Right renal cortex interstitium (tissue), 3 donors: ENCODE results near the gene ZSCAN22. TPM values are rescaled to one million over a fixed set of nuclear protein-coding genes. Genes with fewer than 3 reads are reported as not detected.

Experiments used
- polyA plus RNA-seq, 3 donors: library from polyadenylated mRNA; unstranded; fragments of 120-200 nt; gene quantifications; one replicate each; pipeline ENCODE4 v1.2.1, GENCODE V29; 2013; ENCODE audit not compliant: insufficient read length in 3 of 3

The ZSCAN22 gene
- polyA plus RNA-seq, 3 donors, result 3.4 to 4.0 (median 3.5) TPM

Other genes with a start within 250 kb of the ZSCAN22 start
- gene ZSCAN18, start 228.8 kb upstream of the ZSCAN22 start, polyA plus RNA-seq, result 10 to 100 TPM; 73.4 to 79.4 (median 78.2) TPM
- gene ZNF329, start 176.2 kb upstream of the ZSCAN22 start, polyA plus RNA-seq, result 10 to 100 TPM; 25.6 to 26.3 (median 25.8) TPM
- 10 to 100 TPM; 17.6 to 19.5 (median 18.4) TPM for gene ZNF274, start 143.9 kb upstream of the ZSCAN22 start, polyA plus RNA-seq
- 10 to 100 TPM; 28.3 to 37.8 (median 33.8) TPM for gene ZNF544, start 98.1 kb upstream of the ZSCAN22 start, polyA plus RNA-seq
- 1 to 10 TPM; 6.1 to 6.6 (median 6.5) TPM for gene ZNF8, start 48.0 kb upstream of the ZSCAN22 start, polyA plus RNA-seq
- 10 to 100 TPM; 44.8 to 53.6 (median 49.3) TPM for gene ERVK3-1, start 21.6 kb upstream of the ZSCAN22 start, polyA plus RNA-seq
- under 1 TPM; 0.60 to 0.79 (median 0.76) TPM for gene A1BG, start 26.5 kb downstream of the ZSCAN22 start, polyA plus RNA-seq
- gene ZNF497, start 35.8 kb downstream of the ZSCAN22 start, polyA plus RNA-seq, result 1 to 10 TPM; 3.3 to 3.9 (median 3.5) TPM
- 1 to 10 TPM; 2.2 to 3.0 (median 2.6) TPM for gene ZNF837, start 54.0 kb downstream of the ZSCAN22 start, polyA plus RNA-seq
- 100 to 1,000 TPM; 846 to 997 (median 995) TPM for gene RPS5, start 60.3 kb downstream of the ZSCAN22 start, polyA plus RNA-seq
- gene RNF225, start 68.7 kb downstream of the ZSCAN22 start, polyA plus RNA-seq, result not detected
- 10 to 100 TPM; 13.7 to 16.5 (median 14.3) TPM for gene ZNF584, start 81.7 kb downstream of the ZSCAN22 start, polyA plus RNA-seq
- 10 to 100 TPM; 14.7 to 16.8 (median 16.6) TPM for gene ZNF132, start 113.2 kb downstream of the ZSCAN22 start, polyA plus RNA-seq
- gene ZNF324B, start 124.6 kb downstream of the ZSCAN22 start, polyA plus RNA-seq, result 1 to 10 TPM; 5.0 to 5.5 (median 5.3) TPM
- 1 to 10 TPM; 8.9 to 9.3 (median 9.0) TPM for gene ZNF324, start 140.1 kb downstream of the ZSCAN22 start, polyA plus RNA-seq
- gene ZNF446, start 149.4 kb downstream of the ZSCAN22 start, polyA plus RNA-seq, result 10 to 100 TPM; 12.4 to 14.3 (median 12.6) TPM
- 1 to 10 TPM; 8.0 to 9.9 (median 9.7) TPM for gene SLC27A5, start 185.0 kb downstream of the ZSCAN22 start, polyA plus RNA-seq
- gene ZBTB45, start 192.8 kb downstream of the ZSCAN22 start, polyA plus RNA-seq, result 10 to 100 TPM in 1 of 3 donors, 1 to 10 TPM in 2; 7.8 to 10.5 (median 10.0) TPM
- gene TRIM28, start 217.1 kb downstream of the ZSCAN22 start, polyA plus RNA-seq, result 100 to 1,000 TPM; 682 to 734 (median 690) TPM
- 100 to 1,000 TPM; 124 to 134 (median 127) TPM for gene CHMP2A, start 228.1 kb downstream of the ZSCAN22 start, polyA plus RNA-seq
- 10 to 100 TPM; 79.4 to 99.8 (median 86.5) TPM for gene UBE2M, start 231.6 kb downstream of the ZSCAN22 start, polyA plus RNA-seq
- gene MZF1, start 246.3 kb downstream of the ZSCAN22 start, polyA plus RNA-seq, result 10 to 100 TPM; 20.9 to 22.9 (median 21.3) TPM